Neural cell (in vitro differentiated cells): ENCODE measurements around the gene DAPK2. TPM values are rescaled to one million over a fixed set of nuclear protein-coding genes. Genes with fewer than 3 reads are reported as not detected.

Experiments
- H2AFZ ChIP-seq: fragments of 200-600, 300-800 bp; sonication (generic), shearing (Covaris generic); 2 replicates; pipeline ENCODE4 v1.6.0; 2014; ENCODE audit warnings: low read depth, mild to moderate bottlenecking, antibody characterized with exemption, low read length, moderate library complexity
- H3F3A ChIP-seq: fragments of 200-600 bp; shearing (Covaris generic); 2 replicates; pipeline ENCODE4 v1.6.1; 2016; ENCODE audit warnings: mild to moderate bottlenecking, moderate library complexity, mixed read lengths, antibody characterized with exemption, low read length; ENCODE audit not compliant: insufficient read depth, poor library complexity, severe bottlenecking
- H3K27ac ChIP-seq: fragments of 200-600, 300-800 bp; sonication (generic), shearing (Covaris generic); 2 replicates; pipeline ENCODE4 v1.5.1; 2014; ENCODE audit warnings: mild to moderate bottlenecking, low read length, moderate library complexity
- H3K27me3 ChIP-seq: fragments of 300-800, 200-600 bp; sonication (generic), shearing (Covaris generic); 2 replicates; pipeline ENCODE4 v1.6.0; 2014; ENCODE audit warnings: mild to moderate bottlenecking, low read depth, low read length, moderate library complexity; ENCODE audit not compliant: insufficient read depth
- H3K36me3 ChIP-seq: fragments of 300-800, 200-600 bp; sonication (generic), shearing (Covaris generic); 2 replicates; pipeline ENCODE4 v1.5.1; 2014; ENCODE audit warnings: mild to moderate bottlenecking, antibody characterized with exemption, low read length, moderate library complexity; ENCODE audit not compliant: insufficient read depth
- H3K4me2 ChIP-seq: fragments of 300-800, 200-600 bp; sonication (generic), shearing (Covaris generic); 2 replicates; pipeline ENCODE4 v1.6.0; 2014; ENCODE audit warnings: mild to moderate bottlenecking, low read length
- H3K4me3 ChIP-seq: fragments of 300-800, 200-600 bp; sonication (generic), shearing (Covaris generic); 2 replicates; pipeline ENCODE4 v1.5.1; 2014; ENCODE audit warnings: mild to moderate bottlenecking, low read length, moderate library complexity
- H3K79me2 ChIP-seq: fragments of 200-600 bp; shearing (Covaris generic); replicated peaks from 2 replicates; pipeline ENCODE4 v1.6.0; 2014; ENCODE audit warnings: mild to moderate bottlenecking, low read length, moderate library complexity; ENCODE audit not compliant: insufficient read depth
- H3K9ac ChIP-seq: fragments of 300-800, 200-600 bp; sonication (generic), shearing (Covaris generic); 2 replicates; pipeline ENCODE4 v1.6.1; 2016; ENCODE audit warnings: mild to moderate bottlenecking, low read length, mixed read lengths
- H3K9me2 ChIP-seq: fragments of 200-600 bp; shearing (Covaris generic); 2 replicates; pipeline ENCODE4 v1.6.1; 2016; ENCODE audit warnings: mild to moderate bottlenecking, low read length, mixed read lengths; ENCODE audit not compliant: insufficient read depth
- H3K9me3 ChIP-seq: fragments of 200-600, 300-800 bp; sonication (generic), shearing (Covaris generic); 2 replicates; pipeline ENCODE4 v1.6.1; 2016; ENCODE audit warnings: mild to moderate bottlenecking, mixed run types, low read length, moderate library complexity, mixed read lengths
- H4K20me1 ChIP-seq: fragments of 200-600 bp; shearing (Covaris generic); 2 replicates; pipeline ENCODE4 v1.6.1; 2016; ENCODE audit warnings: mild to moderate bottlenecking, mixed run types; ENCODE audit not compliant: insufficient read depth
- EP300 ChIP-seq: fragments of 450-650 bp; conservative IDR thresholded peaks from 2 replicates; pipeline ENCODE4 v1.6.1; 2014; ENCODE audit warnings: antibody characterized with exemption, mild to moderate bottlenecking, moderate library complexity; ENCODE audit not compliant: poor library complexity, severe bottlenecking
- EZH2 ChIP-seq: fragments of 200-600, 300-800 bp; shearing (Covaris generic), sonication (generic); IDR thresholded peaks from 2 replicates; pipeline ENCODE4 v1.6.1; 2014; ENCODE audit warnings: antibody characterized with exemption, low read length, borderline replicate concordance, mild to moderate bottlenecking; ENCODE audit not compliant: insufficient read depth, poor library complexity, severe bottlenecking
- MXI1 ChIP-seq: fragments of 450-650 bp; conservative IDR thresholded peaks from 2 replicates; pipeline ENCODE4 v1.6.1; 2014; ENCODE audit warnings: antibody characterized with exemption, mild to moderate bottlenecking; ENCODE audit not compliant: poor library complexity, severe bottlenecking
- POLR2AphosphoS5 ChIP-seq: IDR thresholded peaks from 2 replicates; pipeline ENCODE4 v1.6.1; 2012
- RAD21 ChIP-seq: fragments of 450-650 bp; conservative IDR thresholded peaks from 2 replicates; pipeline ENCODE4 v1.6.1; 2014; ENCODE audit warnings: antibody characterized with exemption, mild to moderate bottlenecking, moderate library complexity
- SMC3 ChIP-seq: fragments of 450-650 bp; conservative IDR thresholded peaks from 2 replicates; pipeline ENCODE4 v1.6.1; 2014; ENCODE audit warnings: antibody characterized with exemption, mild to moderate bottlenecking, moderate library complexity; ENCODE audit not compliant: poor library complexity
- TAF1 ChIP-seq: IDR thresholded peaks from 2 replicates; pipeline ENCODE4 v1.6.1; 2012; ENCODE audit warnings: low read depth
- polyA plus RNA-seq: library from polyadenylated mRNA; depleted of rRNA; stranded (reverse); fragments of >200 nt; gene quantifications from 2 replicates; pipeline ENCODE4 v1.2.3, GENCODE V29; 2014
- TF ChIP-seq, protein P1 (sequence below): IDR thresholded peaks from 2 replicates; pipeline ENCODE4 v1.6.1; 2012; ENCODE audit warnings: borderline replicate concordance
- TF ChIP-seq, protein P2 (sequence below): fragments of 450-650 bp; IDR thresholded peaks from 2 replicates; pipeline ENCODE4 v1.5.1; 2014; ENCODE audit warnings: antibody characterized with exemption, mild to moderate bottlenecking, moderate library complexity; ENCODE audit not compliant: poor library complexity, severe bottlenecking

The DAPK2 gene
- polyA plus RNA-seq, 1 donor from 2014 or later: 0.78 TPM

- Histone ChIP-seq H3K36me3 (no peaks in the 10 kb centered on the region), H3F3A (no peaks in the 10 kb centered on the region), H3K79me2 (no peaks in the 10 kb centered on the region), H4K20me1 (no peaks in the 10 kb centered on the region), H3K27me3 (no peaks in the 10 kb centered on the region), H3K9ac (no peak overlapping the region), H3K4me2 (no peak overlapping the region), H2AFZ (no peak overlapping the region), H3K9me2 (no peaks in the 10 kb centered on the region), H3K9me3 (no peaks in the 10 kb centered on the region), H3K4me3 (no peak overlapping the region), H3K27ac (no peak overlapping the region)
- TF ChIP-seq, protein P1, sequence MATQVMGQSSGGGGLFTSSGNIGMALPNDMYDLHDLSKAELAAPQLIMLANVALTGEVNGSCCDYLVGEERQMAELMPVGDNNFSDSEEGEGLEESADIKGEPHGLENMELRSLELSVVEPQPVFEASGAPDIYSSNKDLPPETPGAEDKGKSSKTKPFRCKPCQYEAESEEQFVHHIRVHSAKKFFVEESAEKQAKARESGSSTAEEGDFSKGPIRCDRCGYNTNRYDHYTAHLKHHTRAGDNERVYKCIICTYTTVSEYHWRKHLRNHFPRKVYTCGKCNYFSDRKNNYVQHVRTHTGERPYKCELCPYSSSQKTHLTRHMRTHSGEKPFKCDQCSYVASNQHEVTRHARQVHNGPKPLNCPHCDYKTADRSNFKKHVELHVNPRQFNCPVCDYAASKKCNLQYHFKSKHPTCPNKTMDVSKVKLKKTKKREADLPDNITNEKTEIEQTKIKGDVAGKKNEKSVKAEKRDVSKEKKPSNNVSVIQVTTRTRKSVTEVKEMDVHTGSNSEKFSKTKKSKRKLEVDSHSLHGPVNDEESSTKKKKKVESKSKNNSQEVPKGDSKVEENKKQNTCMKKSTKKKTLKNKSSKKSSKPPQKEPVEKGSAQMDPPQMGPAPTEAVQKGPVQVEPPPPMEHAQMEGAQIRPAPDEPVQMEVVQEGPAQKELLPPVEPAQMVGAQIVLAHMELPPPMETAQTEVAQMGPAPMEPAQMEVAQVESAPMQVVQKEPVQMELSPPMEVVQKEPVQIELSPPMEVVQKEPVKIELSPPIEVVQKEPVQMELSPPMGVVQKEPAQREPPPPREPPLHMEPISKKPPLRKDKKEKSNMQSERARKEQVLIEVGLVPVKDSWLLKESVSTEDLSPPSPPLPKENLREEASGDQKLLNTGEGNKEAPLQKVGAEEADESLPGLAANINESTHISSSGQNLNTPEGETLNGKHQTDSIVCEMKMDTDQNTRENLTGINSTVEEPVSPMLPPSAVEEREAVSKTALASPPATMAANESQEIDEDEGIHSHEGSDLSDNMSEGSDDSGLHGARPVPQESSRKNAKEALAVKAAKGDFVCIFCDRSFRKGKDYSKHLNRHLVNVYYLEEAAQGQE: no peak
- TF ChIP-seq POLR2AphosphoS5 (no peak), SMC3 (no peak), MXI1 (no peak), TAF1 (no peak), EZH2 (no peak), RAD21 (no peak), EP300 (no peak)
- TF ChIP-seq, protein P2, sequence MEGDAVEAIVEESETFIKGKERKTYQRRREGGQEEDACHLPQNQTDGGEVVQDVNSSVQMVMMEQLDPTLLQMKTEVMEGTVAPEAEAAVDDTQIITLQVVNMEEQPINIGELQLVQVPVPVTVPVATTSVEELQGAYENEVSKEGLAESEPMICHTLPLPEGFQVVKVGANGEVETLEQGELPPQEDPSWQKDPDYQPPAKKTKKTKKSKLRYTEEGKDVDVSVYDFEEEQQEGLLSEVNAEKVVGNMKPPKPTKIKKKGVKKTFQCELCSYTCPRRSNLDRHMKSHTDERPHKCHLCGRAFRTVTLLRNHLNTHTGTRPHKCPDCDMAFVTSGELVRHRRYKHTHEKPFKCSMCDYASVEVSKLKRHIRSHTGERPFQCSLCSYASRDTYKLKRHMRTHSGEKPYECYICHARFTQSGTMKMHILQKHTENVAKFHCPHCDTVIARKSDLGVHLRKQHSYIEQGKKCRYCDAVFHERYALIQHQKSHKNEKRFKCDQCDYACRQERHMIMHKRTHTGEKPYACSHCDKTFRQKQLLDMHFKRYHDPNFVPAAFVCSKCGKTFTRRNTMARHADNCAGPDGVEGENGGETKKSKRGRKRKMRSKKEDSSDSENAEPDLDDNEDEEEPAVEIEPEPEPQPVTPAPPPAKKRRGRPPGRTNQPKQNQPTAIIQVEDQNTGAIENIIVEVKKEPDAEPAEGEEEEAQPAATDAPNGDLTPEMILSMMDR: no peak
Measured at GRCh38 chr15:63971904-63972303, 74.4 kb downstream of the DAPK2 start.

DNA sequence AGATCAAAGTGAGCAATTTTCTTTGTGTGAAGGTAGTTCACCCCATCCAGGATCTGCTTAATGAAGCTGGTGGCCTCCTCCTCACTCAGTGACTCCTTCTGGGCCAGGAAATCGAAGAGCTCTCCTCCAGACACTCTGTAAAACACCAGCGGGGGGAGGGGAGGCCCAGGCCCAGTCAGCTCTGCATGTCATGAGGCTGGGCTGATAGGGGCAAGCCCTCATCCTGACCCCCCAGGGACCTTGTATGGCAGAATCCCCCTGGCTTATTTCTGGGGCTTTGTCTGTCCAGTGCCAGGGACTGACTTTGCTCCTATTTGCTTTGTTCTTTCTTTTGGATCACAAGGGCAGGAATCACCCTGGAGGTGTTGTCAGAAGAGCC, 74.9 kb downstream of the DAPK2 start:
- no peak overlapping the region for H2AFZ ChIP-seq
- no peaks in the 10 kb centered on the region for H3F3A ChIP-seq
- no peaks in the 10 kb centered on the region for H3K9me3 ChIP-seq
- no peak overlapping the region for H3K9ac ChIP-seq
- no peaks in the 10 kb centered on the region for H3K9me2 ChIP-seq
- TF ChIP-seq EZH2: no peak
- TF ChIP-seq SMC3: no peak
- TF ChIP-seq TAF1: no peak
- no peak for TF ChIP-seq RAD21
- TF ChIP-seq EP300: no peak
- TF ChIP-seq, protein P1: no peak
- TF ChIP-seq POLR2AphosphoS5: no peak
- TF ChIP-seq MXI1: no peak
- TF ChIP-seq, protein P2: no peak
- H3K27ac ChIP-seq: no peak overlapping the region
- H3K27me3 ChIP-seq: no peaks in the 10 kb centered on the region
- no peak overlapping the region for H3K4me3 ChIP-seq
- H4K20me1 ChIP-seq: no peaks in the 10 kb centered on the region
- H3K4me2 ChIP-seq: no peak overlapping the region
- H3K79me2 ChIP-seq: no peaks in the 10 kb centered on the region
- H3K36me3 ChIP-seq: no peaks in the 10 kb centered on the region
